Aorta (tissue), 5 donors: Measurements from ENCODE around the gene KRTAP5-6. TPM values are rescaled to one million over a fixed set of nuclear protein-coding genes. Genes with fewer than 3 reads are reported as not detected.
"Not testable (repeated sequence)": the region's sequence is repeated elsewhere in the genome, so short reads cannot be mapped to it uniquely, and the experiment has no call there.

Source experiments
- ATAC-seq: fragments of 200-7000 bp; cut with Tn5 transposase; one replicate; pipeline ENCODE4 v1.9.1; 2022; ENCODE audit warnings: moderate library complexity; ENCODE audit not compliant: low FRiP score
- DNase-seq, 2 donors: peaks; one replicate each; pipeline ENCODE4 v3.0.0-alpha.2; 2020
- H3K27ac ChIP-seq, 2 donors: one replicate each; pipeline ENCODE4 v1.5.1; 2013; ENCODE audit warnings: low read length in 2 of 2, mild to moderate bottlenecking in 2 of 2, moderate library complexity in 2 of 2, control low read depth in 1 of 2, inconsistent platforms in 1 of 2, low read depth in 1 of 2
- H3K27me3 ChIP-seq, 2 donors: one replicate each; pipeline ENCODE4 v1.6.1; 2013; ENCODE audit warnings: control low read depth in 1 of 2, low read length in 1 of 2, mild to moderate bottlenecking in 1 of 2, moderate library complexity in 1 of 2; ENCODE audit not compliant: insufficient read depth in 2 of 2, control insufficient read depth in 1 of 2
- H3K36me3 ChIP-seq, 2 donors: one replicate each; pipeline ENCODE4 v1.6.1; 2013; ENCODE audit warnings: control low read depth in 1 of 2, low read length in 1 of 2, mild to moderate bottlenecking in 1 of 2; ENCODE audit not compliant: insufficient read depth in 2 of 2, control insufficient read depth in 1 of 2
- H3K4me1 ChIP-seq, 2 donors: one replicate each; pipeline ENCODE4 v1.6.1; 2013; ENCODE audit warnings: low read length in 2 of 2, control low read depth in 1 of 2, mild to moderate bottlenecking in 1 of 2, moderate library complexity in 1 of 2; ENCODE audit not compliant: insufficient read depth in 2 of 2, control insufficient read depth in 1 of 2
- H3K4me3 ChIP-seq, 2 donors: one replicate each; pipeline ENCODE4 v1.5.1; 2013; ENCODE audit warnings: low read length in 2 of 2, control low read depth in 1 of 2, mild to moderate bottlenecking in 1 of 2
- H3K9me3 ChIP-seq: one replicate; pipeline ENCODE4 v1.6.1; 2013; ENCODE audit warnings: mild to moderate bottlenecking, low read length; ENCODE audit not compliant: control insufficient read depth
- WGBS, 2 donors: extraction: QIAGEN DNeasy Blood & Tissue Kit; methylation state at CpG; one replicate each; pipeline ENCODE4 v1.1.7; 2013; 5-methylcytosine and 5-hydroxymethylcytosine counted together
- intact Hi-C, 2 donors: fragments of 100-400 bp; cut with DNase I; formaldehyde crosslinking; loops; one replicate each; pipeline versions ENCODE4 v1.14.2 to v1.15.0; 2022
- polyA plus RNA-seq, 2 donors: library from polyadenylated mRNA; stranded (reverse); fragments of 200-250 nt; gene quantifications; one replicate each; pipeline ENCODE4 v1.2.3, GENCODE V29; 2013
- total RNA-seq, 2 donors: library from RNA; stranded (reverse); fragmentation: NEBNext Ultra II Directional; extraction: Animal tissue kit (Norgen Biotek cat#: 25700); gene quantifications; one replicate each; pipeline ENCODE4 v1.2.1, GENCODE V29; 2021
- donor health status: healthy with polysubstance abuse.
- donor health status: Bipolar disorder and iron deficiency.
- donor health status: DM: no; HTN: no; CAD: no.
- donor health status: DM: no; HTN: no; CAD: no.
- donor health status: DM: yes; HTN: yes; CAD: no.

KRTAP5-6 gene
- total and polyA plus RNA-seq, 4 donors = not detected

- WGBS, 2 donors = 84 to 89% methylated on average over 14 of the region's 14 CpGs
- Histone ChIP-seq H3K27ac (no peak overlapping the region), H3K9me3 (no peaks in the 10 kb centered on the region), H3K27me3 (no peaks in the 10 kb centered on the region), H3K36me3 (no peaks in the 10 kb centered on the region), H3K4me1 (no peaks in the 10 kb centered on the region), H3K4me3 (no peak overlapping the region)
- ATAC-seq = no peak
- intact Hi-C loops = loop anchor here in 1 of 2 donors (10.0 kb wide), 1 partner anchor 495 kb away; no protein-coding TSS in a partner anchor
- peak in 1 of 2 donors; percentile 31 for DNase-seq
Measured at GRCh38 chr11:1659506-1659905, 37.5 kb upstream of the KRTAP5-6 start.

GRCh38 chr11:1660111-1660867 lies 36.7 kb upstream of the KRTAP5-6 start:
- WGBS, 2 donors = 79 to 89% methylated on average over 24 of the region's 24 CpGs
- DNase-seq (peak in 1 of 2 donors; percentile 24), ATAC-seq (no peak)
- no peaks in the 10 kb centered on the region for H3K36me3 ChIP-seq
- H3K4me3 ChIP-seq = no peak overlapping the region
- intact Hi-C loops = no loop called here
- H3K4me1 ChIP-seq = no peaks in the 10 kb centered on the region
- no peaks in the 10 kb centered on the region for H3K9me3 ChIP-seq
- H3K27me3 ChIP-seq = no peaks in the 10 kb centered on the region
- no peak overlapping the region for H3K27ac ChIP-seq

- H3K4me3 ChIP-seq, H3K4me1 ChIP-seq, DNase-seq, intact Hi-C loops, ATAC-seq, H3K27me3 ChIP-seq, H3K27ac ChIP-seq, H3K9me3 ChIP-seq, H3K36me3 ChIP-seq: not testable (repeated sequence)
- WGBS, 2 donors = 79 to 82% methylated on average over 18 to 22 of the region's 25 CpGs
Measured at GRCh38 chr11:1661454-1662269, 35.3 kb upstream of the KRTAP5-6 start.

DNA sequence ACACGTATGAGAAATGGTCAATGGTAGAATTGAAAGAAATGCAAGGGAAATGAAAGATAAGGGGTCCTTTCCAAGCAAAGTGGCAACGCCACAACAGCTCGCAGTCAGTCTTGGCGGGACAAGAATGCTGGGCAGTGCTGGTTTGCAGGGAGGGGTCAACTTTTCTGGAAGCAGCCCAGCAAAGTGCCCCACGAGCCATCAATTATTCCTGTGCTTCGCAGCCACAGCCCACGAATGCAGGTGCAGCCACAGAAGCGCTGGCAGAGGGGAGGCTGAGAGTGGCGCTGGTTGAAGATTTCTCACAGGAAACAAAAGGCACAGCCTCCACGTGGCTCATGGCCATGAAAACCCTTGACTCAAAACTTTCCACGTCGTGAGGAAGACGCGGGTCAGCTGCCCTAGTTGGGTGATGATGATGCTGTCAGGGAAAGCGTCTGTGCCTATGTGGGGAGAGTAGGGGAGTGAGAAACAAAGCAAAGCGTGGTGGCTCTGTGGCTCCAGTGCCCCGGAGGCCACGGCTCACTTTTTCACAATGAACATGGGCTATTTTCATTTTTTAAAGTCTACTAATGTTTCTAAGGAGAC lies 34.2 kb upstream of the KRTAP5-6 start:
- H3K4me3 ChIP-seq, intact Hi-C loops, H3K36me3 ChIP-seq, DNase-seq, H3K9me3 ChIP-seq, H3K4me1 ChIP-seq, H3K27ac ChIP-seq, ATAC-seq, H3K27me3 ChIP-seq: not testable (repeated sequence)
- 54 to 67% methylated on average over 16 to 18 of the region's 18 CpGs for WGBS, 2 donors

DNA sequence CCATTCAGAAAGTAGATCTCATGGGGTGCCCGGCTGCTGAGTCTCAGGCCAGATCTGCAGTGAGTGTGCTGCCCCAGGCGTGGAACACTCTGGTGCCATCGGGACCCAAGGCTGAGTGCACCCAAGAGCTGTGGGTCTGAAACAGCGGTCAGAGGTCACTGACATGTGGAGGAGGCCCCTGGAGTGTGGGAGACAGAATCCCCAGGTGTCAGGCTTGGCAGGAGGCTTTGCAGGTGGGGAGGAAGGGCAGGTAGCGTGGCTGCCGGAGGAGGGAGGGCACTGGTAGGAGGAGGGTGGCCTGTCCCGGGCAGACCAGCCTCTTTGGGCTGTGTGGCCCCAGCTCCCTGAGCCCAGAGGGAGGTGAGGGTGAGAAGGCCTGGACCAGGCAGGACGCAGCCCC lies 31.7 kb upstream of the KRTAP5-6 start:
- H3K27ac ChIP-seq = no peak overlapping the region
- ATAC-seq (no peak), DNase-seq (peak in 1 of 2 donors; percentile 20)
- no peaks in the 10 kb centered on the region for H3K27me3 ChIP-seq
- no peaks in the 10 kb centered on the region for H3K9me3 ChIP-seq
- no peaks in the 10 kb centered on the region for H3K4me1 ChIP-seq
- no peaks in the 10 kb centered on the region for H3K36me3 ChIP-seq
- WGBS, 2 donors = 74 to 93% methylated on average over 5 to 6 of the region's 8 CpGs
- no peak overlapping the region for H3K4me3 ChIP-seq
- intact Hi-C loops = no loop called here

DNA sequence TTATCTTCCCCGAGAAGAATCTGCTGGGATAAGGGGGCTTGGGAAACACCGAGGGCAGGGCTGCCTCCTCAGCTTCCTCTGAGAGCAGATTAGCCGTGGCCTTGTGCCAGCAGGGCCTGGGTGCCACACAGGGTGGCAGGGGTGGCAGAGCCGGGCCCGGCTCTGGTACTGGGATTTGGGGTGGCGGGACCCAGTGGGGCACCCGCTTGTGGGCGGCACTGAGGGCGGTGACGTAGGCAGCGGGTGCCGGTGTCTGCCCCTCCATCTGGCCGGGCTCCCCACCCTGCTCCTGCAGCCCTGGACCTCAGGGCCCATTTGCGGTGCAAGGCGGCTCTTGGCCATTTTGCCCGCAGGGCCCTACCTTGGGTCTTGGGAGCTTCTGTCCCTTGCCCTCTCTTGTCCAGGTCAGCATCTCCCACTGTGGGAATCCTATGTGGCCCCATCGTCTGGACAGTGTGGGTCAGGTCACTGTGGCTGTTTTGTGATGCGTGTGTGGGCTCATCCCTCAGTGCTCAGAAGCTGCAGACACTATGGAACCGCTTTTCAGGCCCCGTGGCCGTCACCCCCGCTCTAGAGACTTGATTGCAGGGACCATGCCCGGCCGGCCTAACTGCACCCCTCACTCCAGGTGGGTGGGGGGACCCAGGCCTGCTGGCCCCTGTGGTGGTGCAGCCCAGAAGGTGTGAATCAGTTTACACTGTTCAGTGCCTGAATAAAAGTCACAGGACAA lies 29.7 kb upstream of the KRTAP5-6 start:
- H3K27ac ChIP-seq = no peak overlapping the region
- no peaks in the 10 kb centered on the region for H3K36me3 ChIP-seq
- DNase-seq = peak in 1 of 2 donors; percentile 37
- H3K4me3 ChIP-seq = no peak overlapping the region
- no peaks in the 10 kb centered on the region for H3K4me1 ChIP-seq
- no peaks in the 10 kb centered on the region for H3K27me3 ChIP-seq
- no peaks in the 10 kb centered on the region for H3K9me3 ChIP-seq
- intact Hi-C loops = no loop called here
- ATAC-seq = no peak
- WGBS, 2 donors = 85 to 87% methylated on average over 20 to 24 of the region's 24 CpGs

DNA sequence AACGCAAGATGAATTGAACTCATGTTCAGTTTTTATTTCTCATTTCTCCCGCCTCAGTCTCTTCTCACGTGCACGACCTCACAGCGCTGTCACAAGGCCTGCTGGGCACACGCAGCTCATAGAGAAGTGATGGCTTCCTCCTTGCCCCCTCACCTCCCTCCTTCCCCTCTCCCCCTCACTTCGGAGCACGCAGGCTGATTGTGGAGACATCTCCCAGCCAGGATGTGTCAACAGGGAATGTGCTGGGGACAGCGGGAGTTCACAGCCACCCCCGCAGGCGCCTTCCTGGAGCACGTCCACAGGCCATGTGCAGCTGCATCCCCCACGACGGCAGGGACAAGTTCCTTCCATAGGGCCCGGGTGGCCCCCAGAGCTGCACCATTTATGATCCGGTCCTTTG lies 29.1 kb upstream of the KRTAP5-6 start:
- intact Hi-C loops = no loop called here
- no peak overlapping the region for H3K4me3 ChIP-seq
- WGBS, 2 donors = 45 to 53% methylated on average over 16 of the region's 16 CpGs
- H3K27me3 ChIP-seq = no peaks in the 10 kb centered on the region
- H3K9me3 ChIP-seq = no peaks in the 10 kb centered on the region
- DNase-seq (peak in 1 of 2 donors; percentile 34), ATAC-seq (no peak)
- H3K27ac ChIP-seq = no peak overlapping the region
- no peaks in the 10 kb centered on the region for H3K36me3 ChIP-seq
- H3K4me1 ChIP-seq = no peaks in the 10 kb centered on the region

- ATAC-seq (no peak), DNase-seq (peak in 1 of 2 donors; percentile 39)
- Histone ChIP-seq H3K27me3 (no peaks in the 10 kb centered on the region), H3K27ac (no peak overlapping the region), H3K4me3 (no peak overlapping the region), H3K9me3 (no peaks in the 10 kb centered on the region), H3K4me1 (no peaks in the 10 kb centered on the region), H3K36me3 (no peaks in the 10 kb centered on the region)
- intact Hi-C loops = no loop called here
- WGBS, 2 donors = 68 to 70% methylated on average over 13 of the region's 13 CpGs
Measured at GRCh38 chr11:1668911-1669473, 28.0 kb upstream of the KRTAP5-6 start.
